ENCODE data around the gene BRSK1.
A peak's percentile ranks its signal among the peaks of the same experiment; 100 is the strongest.

The BRSK1 gene

DNA sequence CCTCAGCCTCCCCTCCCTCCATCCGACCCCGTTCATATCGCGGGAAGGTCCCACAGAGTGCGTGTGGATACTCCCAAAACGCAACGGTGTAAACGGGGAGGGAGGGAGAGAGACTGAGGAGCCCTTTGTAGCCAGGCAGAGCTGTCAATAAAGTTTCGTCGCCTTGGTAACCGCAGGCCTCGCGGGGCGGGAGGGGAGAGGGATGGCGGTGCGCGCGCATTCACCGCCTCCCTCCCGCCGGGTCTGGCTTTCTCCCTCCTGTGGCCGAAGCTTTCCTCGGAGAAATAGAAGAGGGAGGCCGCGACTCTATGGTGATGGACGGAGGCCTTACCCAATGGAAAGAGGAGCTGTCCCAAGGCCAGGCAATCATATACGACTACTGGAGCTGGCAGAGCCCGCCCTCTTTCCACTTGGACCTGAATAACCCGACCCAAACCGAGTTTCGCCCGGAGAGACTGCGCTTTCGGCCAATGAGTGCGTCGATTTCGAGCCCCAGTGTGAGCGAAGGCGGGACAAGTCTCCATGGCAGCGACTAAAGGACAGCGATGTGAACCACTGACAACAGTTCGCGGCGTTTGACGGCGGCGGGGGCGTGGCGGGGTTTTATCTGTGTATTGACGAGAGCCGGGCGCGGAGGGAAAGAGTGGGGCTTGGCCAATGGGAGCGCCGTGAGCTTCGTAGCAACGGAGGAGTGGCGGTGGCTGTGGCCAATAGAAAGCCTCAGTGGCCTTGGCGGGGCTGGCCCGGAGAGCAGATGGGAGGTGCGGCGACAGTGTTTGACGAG lies 55.5 kb downstream of the BRSK1 start, which contains the start of gene KMT5C:
TSS of gene KMT5C (plus strand) at position 772 of the 784 bp plus-strand sequence. CDS start 2,061 bp downstream, outside the sequence.
- peak; percentile 100 for DNase-seq

- no peak for DNase-seq
Measured at GRCh38 chr19:55339889-55340783, 56.3 kb downstream of the BRSK1 start.

GRCh38 chr19:55340784-55341147 lies 57.0 kb downstream of the BRSK1 start:
- DNase-seq: no peak

DNA sequence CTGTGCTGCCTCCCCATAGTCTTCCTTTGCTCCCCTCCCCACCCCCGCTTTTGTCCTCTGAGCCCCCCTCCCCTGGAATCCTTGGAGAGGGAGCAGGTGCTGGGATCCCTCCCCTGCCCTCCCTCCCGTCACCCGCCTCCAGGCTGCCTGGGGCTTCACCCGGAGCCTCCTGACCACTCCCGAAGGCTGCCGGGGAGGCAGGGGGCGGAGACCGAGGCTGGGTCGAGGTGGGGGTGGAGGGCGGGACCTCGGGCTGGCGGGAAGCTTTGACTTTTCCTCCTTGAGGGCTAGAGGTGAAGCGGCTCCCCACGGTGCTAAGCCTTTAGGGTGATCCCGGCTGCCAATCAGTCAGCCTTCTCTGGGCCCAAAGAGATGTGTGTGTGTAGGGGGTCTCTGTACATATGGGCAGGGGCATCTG lies 57.4 kb downstream of the BRSK1 start:
- DNase-seq: peak; percentile 56

- DNase-seq: no peak
Measured at GRCh38 chr19:55341595-55342531, 58.1 kb downstream of the BRSK1 start.

DNA sequence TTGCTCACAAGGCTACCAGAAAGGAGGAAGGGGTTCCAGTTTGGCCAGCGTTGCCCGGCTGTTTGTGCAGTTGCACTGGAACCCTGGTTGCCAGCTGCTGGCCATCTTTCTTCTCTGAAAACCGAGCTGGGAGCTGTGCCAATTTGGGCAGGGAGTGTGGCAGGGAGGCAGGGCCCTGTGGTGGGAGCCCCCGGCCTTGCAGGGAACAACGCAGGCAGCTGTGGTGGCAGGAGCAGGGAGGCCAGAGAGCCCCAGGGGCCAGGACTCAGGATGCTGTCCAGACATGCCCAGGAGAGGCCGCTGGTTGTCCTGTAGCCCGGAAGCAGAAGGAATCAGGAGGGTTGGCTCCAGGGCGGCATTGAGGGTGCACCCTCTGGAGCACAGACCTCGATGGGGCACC lies 60.6 kb downstream of the BRSK1 start:
- DNase-seq: peak; percentile 3

DNA sequence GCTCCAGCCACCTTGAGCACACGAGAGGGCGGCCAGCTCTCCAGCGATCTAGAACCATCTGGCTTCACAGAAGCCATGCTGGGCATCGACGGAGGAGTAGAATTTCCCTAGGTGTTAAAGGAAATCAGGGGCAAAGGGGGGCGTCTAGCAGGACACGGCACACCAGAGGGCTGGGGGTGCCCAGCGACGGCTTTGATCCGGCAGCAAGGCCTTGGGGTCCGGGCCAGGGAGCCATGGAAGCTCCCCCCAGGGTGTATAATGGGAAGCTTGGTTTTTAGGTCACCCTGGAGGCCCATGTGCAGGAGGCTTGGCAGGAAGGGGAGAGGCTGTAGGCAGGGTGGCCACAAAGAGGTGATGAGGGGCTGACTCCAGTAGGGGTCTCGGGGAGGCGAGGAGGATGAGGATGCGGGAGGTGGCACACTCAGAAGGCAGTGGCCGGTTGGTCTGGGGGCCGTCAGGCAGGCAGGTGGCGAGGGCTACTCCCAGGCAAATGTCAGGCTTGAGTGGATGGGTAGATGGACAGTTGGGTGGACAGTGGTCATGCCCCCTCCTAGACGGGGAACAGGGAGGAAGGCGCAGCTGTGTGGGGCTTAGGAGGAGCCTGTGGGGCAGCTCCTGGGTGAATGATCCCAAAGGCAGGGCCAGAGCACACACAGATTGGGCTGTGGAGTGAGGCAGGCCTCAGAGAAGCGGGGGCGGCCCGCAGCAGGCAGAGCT lies 61.5 kb downstream of the BRSK1 start:
- DNase-seq: no peak

DNA sequence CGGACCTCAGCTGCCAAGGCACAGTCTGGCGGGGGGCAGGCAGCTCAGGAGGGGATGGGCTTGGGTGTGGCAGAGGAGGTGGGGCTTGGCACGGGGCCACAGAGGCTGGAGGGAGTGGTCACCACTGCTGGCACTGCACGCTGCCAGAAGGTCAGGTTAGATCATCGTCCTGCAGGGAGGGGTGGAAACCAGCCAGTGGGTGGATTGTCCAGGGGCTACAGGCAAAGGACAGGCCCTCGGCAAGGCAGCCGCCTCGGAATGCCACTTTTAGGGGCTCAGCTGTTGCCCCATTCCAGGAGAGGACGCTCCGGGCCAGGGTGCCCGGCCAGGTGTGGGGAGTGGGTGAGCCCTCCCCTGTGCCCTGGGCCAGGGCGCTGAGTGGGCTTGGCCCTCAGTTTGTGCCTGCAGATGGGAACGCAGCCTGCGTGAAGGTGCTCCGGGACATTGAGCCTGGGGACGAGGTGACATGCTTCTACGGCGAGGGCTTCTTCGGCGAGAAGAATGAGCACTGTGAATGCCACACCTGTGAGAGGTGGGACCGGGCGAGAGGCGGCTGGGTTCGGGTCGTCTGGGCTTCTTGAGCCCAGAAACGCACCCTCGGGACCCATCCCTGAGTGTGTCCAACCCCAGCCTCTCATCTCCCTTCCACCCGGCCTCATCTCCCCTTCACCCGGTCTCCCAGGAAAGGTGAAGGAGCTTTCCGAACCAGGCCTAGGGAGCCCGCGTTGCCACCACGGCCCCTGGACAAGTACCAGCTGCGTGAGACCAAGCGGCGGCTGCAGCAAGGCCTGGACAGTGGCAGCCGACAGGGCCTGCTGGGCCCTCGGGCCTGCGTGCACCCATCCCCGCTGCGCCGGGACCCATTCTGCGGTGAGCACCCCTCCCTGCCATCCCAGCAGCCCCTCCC lies 62.3 kb downstream of the BRSK1 start:
- DNase-seq: no peak

DNA sequence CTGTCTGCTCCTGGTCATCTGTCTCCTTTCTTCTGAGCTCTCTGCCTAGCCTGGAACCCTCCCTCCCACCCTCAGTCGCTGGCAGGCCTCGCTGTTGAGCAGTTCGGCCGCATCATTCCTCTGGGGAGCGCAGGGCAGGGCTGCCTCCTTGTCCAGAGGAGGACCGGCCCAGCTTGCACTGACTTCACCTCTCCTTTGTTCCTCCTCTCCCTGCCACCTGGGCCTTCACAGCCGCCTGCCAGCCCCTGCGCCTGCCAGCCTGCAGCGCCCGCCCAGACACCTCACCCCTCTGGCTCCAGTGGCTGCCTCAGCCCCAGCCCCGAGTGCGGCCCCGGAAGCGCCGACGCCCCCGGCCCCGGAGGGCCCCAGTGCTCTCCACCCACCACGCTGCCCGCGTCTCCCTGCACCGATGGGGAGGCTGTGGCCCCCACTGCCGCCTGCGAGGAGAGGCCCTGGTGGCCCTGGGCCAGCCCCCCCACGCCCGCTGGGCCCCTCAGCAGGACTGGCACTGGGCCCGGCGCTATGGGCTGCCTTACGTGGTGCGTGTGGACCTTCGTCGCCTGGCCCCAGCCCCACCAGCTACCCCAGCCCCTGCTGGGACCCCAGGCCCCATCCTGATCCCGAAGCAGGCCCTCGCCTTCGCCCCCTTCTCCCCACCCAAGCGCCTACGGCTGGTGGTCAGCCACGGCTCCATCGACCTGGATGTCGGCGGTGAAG lies 63.1 kb downstream of the BRSK1 start:
- no peak for DNase-seq

GRCh38 chr19:55347442-55348009 lies 63.7 kb downstream of the BRSK1 start:
- no peak for DNase-seq

- no peak for DNase-seq
Measured at GRCh38 chr19:55348317-55349034, 64.7 kb downstream of the BRSK1 start.

DNA sequence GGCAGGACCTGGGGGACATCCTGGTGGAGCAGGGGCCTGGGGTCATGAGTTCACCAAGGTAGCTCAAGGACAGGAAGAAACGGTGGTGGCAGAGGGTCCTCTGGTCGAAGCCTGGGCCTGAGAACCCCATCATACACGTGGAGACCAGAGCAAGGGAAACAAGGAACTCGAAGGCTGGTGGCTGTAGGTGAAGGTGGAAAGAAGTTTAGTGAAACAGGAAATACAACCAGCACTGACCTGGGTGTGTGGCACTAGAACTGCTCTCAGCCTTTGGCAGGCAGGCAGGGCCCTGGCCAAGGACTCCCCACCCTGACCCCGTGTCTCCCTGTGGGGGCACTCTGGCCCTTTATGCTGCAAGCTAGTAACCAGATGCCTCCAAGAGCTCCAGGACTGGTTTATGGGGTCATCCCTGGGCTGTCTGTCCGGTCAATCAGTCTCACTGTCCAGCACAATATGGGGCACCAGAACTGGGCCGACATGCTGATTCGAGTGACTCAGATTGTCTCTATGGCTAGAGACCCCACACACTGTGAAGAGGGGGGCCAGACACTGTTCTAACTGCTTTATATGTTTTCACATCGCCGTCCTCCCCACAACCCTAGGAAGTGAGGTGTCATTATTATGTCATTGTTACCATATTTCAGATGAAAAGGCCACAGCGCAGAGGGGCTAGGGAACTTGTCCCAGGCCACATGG lies 67.0 kb downstream of the BRSK1 start:
- DNase-seq: no peak

GRCh38 chr19:55352040-55352439 lies 68.2 kb downstream of the BRSK1 start:
- DNase-seq: no peak

DNA sequence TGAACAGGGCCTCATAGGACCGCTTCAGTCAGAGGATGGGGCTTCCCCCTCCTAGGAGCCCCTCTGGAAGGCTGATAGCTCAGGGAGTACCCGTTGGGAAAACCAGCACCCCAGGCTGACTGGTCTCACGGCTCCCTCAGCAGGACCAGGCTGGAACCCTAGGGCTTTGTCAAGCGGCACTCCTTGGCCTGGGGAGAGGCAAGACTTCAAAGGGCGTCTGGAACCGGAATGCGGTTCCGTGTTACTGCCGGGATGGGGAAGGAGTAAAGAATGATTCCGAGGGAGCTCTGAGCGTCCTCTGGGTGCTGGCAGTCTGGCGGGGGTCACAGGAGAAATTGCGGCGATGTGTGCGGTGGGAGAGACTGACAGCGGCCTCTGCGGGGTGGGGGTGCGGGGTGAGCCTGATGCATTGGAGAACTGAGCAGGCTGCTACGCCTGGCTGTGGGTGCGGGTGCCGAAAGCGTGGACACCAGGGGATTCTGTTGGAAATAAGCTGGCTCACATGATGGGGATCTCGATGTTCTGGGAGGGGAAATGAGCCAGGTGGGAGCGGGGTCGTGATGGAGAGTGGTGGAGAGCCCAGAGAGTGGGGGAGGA lies 68.8 kb downstream of the BRSK1 start:
- DNase-seq: no peak

DNA sequence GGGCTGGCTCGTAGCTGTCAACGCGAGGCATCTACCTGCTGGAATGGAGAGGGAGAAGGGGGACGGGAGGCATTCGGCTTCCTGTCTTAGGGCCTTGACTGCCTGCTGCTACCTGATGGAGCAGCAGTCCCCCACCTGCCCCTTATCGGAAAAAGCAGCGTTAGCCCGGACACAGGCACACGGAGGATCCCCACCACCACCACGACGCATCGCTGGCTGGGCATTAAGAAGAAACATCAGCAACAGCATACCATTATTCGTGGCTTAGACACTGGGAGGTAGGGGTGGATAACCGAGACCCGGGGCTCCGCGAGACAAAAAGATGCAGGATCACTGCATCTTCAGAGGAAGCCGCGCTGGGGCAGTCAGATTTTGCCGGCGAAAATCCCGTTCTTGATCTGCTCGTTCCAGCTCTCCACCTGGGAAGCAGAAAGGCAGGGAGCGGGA lies 69.6 kb downstream of the BRSK1 start:
- DNase-seq: no peak

GRCh38 chr19:55353803-55354697 lies 70.3 kb downstream of the BRSK1 start:
- DNase-seq: no peak

- no peak for DNase-seq
Measured at GRCh38 chr19:55354698-55355212, 71.0 kb downstream of the BRSK1 start, which contains the start of gene COX6B2. Gene COX6B2 (minus strand): TSS chr19:55354719. CDS start chr19:55354521, 198 bp downstream.
